ENCODE measurements around the gene DYNC2I2.

Gene DYNC2I2

GRCh38 chr9:128656416-128657343 lies at the start of gene DYNC2I2:
Gene DYNC2I2 (minus strand): TSS chr9:128656847. CDS start chr9:128656726, 121 bp downstream.
- FAIRE-seq (no peak), DNase-seq (ENCODE audit: insufficient read length, low spot score) (peak; percentile 95)
- no peak for TF ChIP-seq CTCF (IDR thresholded peaks at IDR 0.05; ENCODE audit: insufficient read depth, missing control alignments)

GRCh38 chr9:128706045-128706444 lies 49.4 kb upstream of the DYNC2I2 start:
- peak; percentile 44 for DNase-seq (ENCODE audit: insufficient read length, low spot score)
- TF ChIP-seq CTCF (IDR thresholded peaks at IDR 0.05; ENCODE audit: insufficient read depth, missing control alignments) = no peak
- no peak for FAIRE-seq

GRCh38 chr9:128705051-128705965 lies 48.7 kb upstream of the DYNC2I2 start:
- TF ChIP-seq CTCF (IDR thresholded peaks at IDR 0.05; ENCODE audit: insufficient read depth, missing control alignments) = no peak

GRCh38 chr9:128704356-128704670 lies 47.7 kb upstream of the DYNC2I2 start:
- TF ChIP-seq CTCF (IDR thresholded peaks at IDR 0.05; ENCODE audit: insufficient read depth, missing control alignments) = no peak
- DNase-seq (ENCODE audit: insufficient read length, low spot score) (no peak), FAIRE-seq (no peak)

More at GRCh38 chr9:128705051-128705965, 48.7 kb upstream of the DYNC2I2 start:
- FAIRE-seq (no peak), DNase-seq (ENCODE audit: insufficient read length, low spot score) (no peak)

- FAIRE-seq = no peak
- DNase-seq (ENCODE audit: insufficient read length, low spot score) = no peak
- TF ChIP-seq CTCF (IDR thresholded peaks at IDR 0.05; ENCODE audit: insufficient read depth, missing control alignments) = no peak
These were observed 47.1 kb upstream of the DYNC2I2 start for GRCh38 chr9:128703616-128704355.

GRCh38 chr9:128702949-128703615 lies 46.4 kb upstream of the DYNC2I2 start:
- TF ChIP-seq CTCF (IDR thresholded peaks at IDR 0.05; ENCODE audit: insufficient read depth, missing control alignments) = no peak
- peak; percentile 70 for DNase-seq (ENCODE audit: insufficient read length, low spot score)
- FAIRE-seq = no peak
